Breast epithelium (tissue), 4 donors: ENCODE results near the gene FAM168A. TPM values are rescaled to one million over a fixed set of nuclear protein-coding genes. Genes with fewer than 3 reads are reported as not detected.
A peak's percentile ranks its signal among the peaks of the same experiment; 100 is the strongest.

Experiments
- DNase-seq, 2 donors: peaks; one replicate each; pipeline ENCODE4 v3.0.0-alpha.2; 2019; ENCODE audit warnings: low spot score in 2 of 2
- H3K27ac ChIP-seq, 2 donors: fragments of 200-600 bp; sonication (generic) in 1 of 2; one replicate each; pipeline ENCODE4 v1.5.1; 2016 to 2019; ENCODE audit warnings: mild to moderate bottlenecking in 1 of 2
- H3K27me3 ChIP-seq, 2 donors: fragments of 200-600 bp; sonication (generic) in 1 of 2; one replicate each; pipeline versions ENCODE4 v1.5.1 to v1.6.0; 2017 to 2019; ENCODE audit warnings: control low read depth in 1 of 2, mild to moderate bottlenecking in 1 of 2
- H3K36me3 ChIP-seq: fragments of 200-600 bp; one replicate; pipeline ENCODE4 v1.5.1; 2019
- H3K4me1 ChIP-seq, 2 donors: fragments of 200-600 bp; sonication (generic); one replicate each; pipeline ENCODE4 v1.5.1; 2016 to 2019; ENCODE audit warnings: control low read depth in 1 of 2
- H3K4me3 ChIP-seq, 3 donors: fragments of 200-600 bp; sonication (generic); 1 replicate in 2 of 3; 2 replicates in 1 of 3; pipeline ENCODE4 v1.5.1; 2016 to 2019; ENCODE audit warnings: mild to moderate bottlenecking in 3 of 3, moderate library complexity in 2 of 3
- H3K9me3 ChIP-seq, 2 donors: fragments of 200-600 bp; sonication (generic) in 1 of 2; one replicate each; pipeline ENCODE4 v1.5.1; 2016 to 2019; ENCODE audit warnings: control low read depth in 1 of 2
- CTCF ChIP-seq, 3 donors: fragments of 450-650 bp; IDR thresholded peaks; one replicate each; pipeline ENCODE4 v1.5.1; 2016 to 2017; ENCODE audit warnings: antibody characterized with exemption in 3 of 3, mild to moderate bottlenecking in 3 of 3, moderate library complexity in 3 of 3
- POLR2A ChIP-seq: fragments of 450-650 bp; IDR thresholded peaks from one replicate; pipeline ENCODE4 v1.6.1; 2016; ENCODE audit warnings: antibody characterized with exemption, mild to moderate bottlenecking, moderate library complexity
- POLR2AphosphoS5 ChIP-seq, 3 donors: sonication (generic); formaldehyde crosslinking; IDR thresholded peaks; one replicate each; pipeline ENCODE4 v1.6.1; 2017; ENCODE audit warnings: antibody characterized with exemption in 3 of 3
- intact Hi-C: fragments of 100-400 bp; cut with DNase I; formaldehyde crosslinking; loops from one replicate; pipeline ENCODE4 v1.15.1; 2023; ENCODE audit warnings: low total_unique reads
- total RNA-seq, 3 donors: library from RNA; depleted of rRNA; stranded (reverse); fragments of >200 nt; gene quantifications; one replicate each; pipeline ENCODE4 v1.1.0, GENCODE V29; 2016

FAM168A gene
- total RNA-seq, 3 donors from 2014 or later = 26.5 to 41.9 (median 28.8) TPM

- Histone ChIP-seq H3K36me3 (no peaks in the 10 kb centered on the region), H3K4me3 (peak overlapping the region; percentile 75 to 80 (median 75)), H3K27ac (peak overlapping the region; percentile 86 to 92), H3K9me3 (no peaks in the 10 kb centered on the region), H3K4me1 (peaks cover 0 to 4% of the 10 kb centered on the region in 2 donors), H3K27me3 (no peaks in the 10 kb centered on the region)
- DNase-seq = peak in 1 of 2 donors; percentile 55
- intact Hi-C loops = loop anchor here (2.0 kb wide), 1 partner anchor 16 kb away; no protein-coding TSS in a partner anchor
- TF ChIP-seq CTCF (IDR thresholded peaks at IDR 0.05) (no peak), POLR2AphosphoS5 (IDR thresholded peaks at IDR 0.05) (no peak), POLR2A (no peak)
Measured at GRCh38 chr11:73376803-73377629, 220.9 kb downstream of the FAM168A start.

- Histone ChIP-seq H3K9me3 (no peaks in the 10 kb centered on the region), H3K36me3 (no peaks in the 10 kb centered on the region), H3K27me3 (no peaks in the 10 kb centered on the region), H3K4me3 (peak within 1 kb of the TSS; percentile 75 to 80 (median 75)), H3K4me1 (peaks cover 0 to 4% of the 10 kb centered on the region in 2 donors), H3K27ac (peak within 1 kb of the TSS; percentile 86 to 92)
- intact Hi-C loops = loop anchor here (2.0 kb wide), 1 partner anchor 17 kb away; no protein-coding TSS in a partner anchor
- TF ChIP-seq POLR2AphosphoS5 (IDR thresholded peaks at IDR 0.05) (peak in 2 of 3 donors; percentile 52 to 64), CTCF (IDR thresholded peaks at IDR 0.05) (peak in 2 of 3 donors; percentile 81 to 97), POLR2A (no peak)
- DNase-seq = peak; percentile 73 to 85
Measured at GRCh38 chr11:73376160-73376802, 221.6 kb downstream of the FAM168A start, which contains the start of gene RELT. Gene RELT (plus strand): TSS chr11:73376399. CDS start chr11:73389137, 12,738 bp downstream.

- Histone ChIP-seq H3K9me3 (no peaks in the 10 kb centered on the region), H3K4me1 (peaks cover 0 to 4% of the 10 kb centered on the region in 2 donors), H3K27me3 (no peaks in the 10 kb centered on the region), H3K27ac (peak overlapping the region; percentile 86 to 92), H3K36me3 (no peaks in the 10 kb centered on the region), H3K4me3 (peak overlapping the region; percentile 75 to 80 (median 75))
- intact Hi-C loops = loop anchor here (2.0 kb wide), 1 partner anchor 17 kb away; no protein-coding TSS in a partner anchor
- DNase-seq = no peak
- TF ChIP-seq POLR2A (no peak), CTCF (IDR thresholded peaks at IDR 0.05) (peak in 1 of 3 donors; percentile 53)
Measured at GRCh38 chr11:73375830-73376159, 222.1 kb downstream of the FAM168A start.

GRCh38 chr11:73374151-73374550 is 223.8 kb downstream of the FAM168A start:
- intact Hi-C loops = no loop called here
- Histone ChIP-seq H3K27me3 (no peaks in the 10 kb centered on the region), H3K4me1 (peaks cover 0 to 4% of the 10 kb centered on the region in 2 donors), H3K9me3 (no peaks in the 10 kb centered on the region), H3K27ac (no peak overlapping the region), H3K4me3 (no peak overlapping the region), H3K36me3 (no peaks in the 10 kb centered on the region)
- TF ChIP-seq POLR2AphosphoS5 (IDR thresholded peaks at IDR 0.05) (no peak), CTCF (IDR thresholded peaks at IDR 0.05) (no peak), POLR2A (no peak)
- DNase-seq = no peak
